Measurements from ENCODE around the gene HNRNPU.

The HNRNPU gene

GRCh38 chr1:244862699-244863490 is 1.4 kb downstream of the HNRNPU start:
- peak; percentile 97 for DNase-seq

DNA sequence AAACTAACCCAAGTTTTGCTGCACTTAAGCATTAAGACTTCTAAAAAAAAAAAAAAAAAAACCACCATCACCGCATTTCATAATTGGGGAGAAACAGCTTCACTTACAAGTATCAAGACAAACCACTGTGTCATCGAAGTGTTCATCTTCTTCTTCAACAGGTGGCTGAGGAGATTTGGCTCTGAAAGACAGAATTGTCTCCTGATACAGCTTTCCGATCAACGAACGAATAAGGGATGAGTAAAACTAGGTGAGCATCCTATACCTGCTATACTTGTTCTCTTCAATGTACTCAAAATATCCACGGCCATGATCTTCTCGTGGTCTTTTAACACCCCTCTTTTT is 2.0 kb downstream of the HNRNPU start:
- peak in 1 of 2 donors; percentile 63 for DNase-seq

- DNase-seq, result no peak
These were observed 2.7 kb downstream of the HNRNPU start for GRCh38 chr1:244861683-244862082.

- no peak for DNase-seq
These were observed 3.3 kb downstream of the HNRNPU start for GRCh38 chr1:244860914-244861610.

DNA sequence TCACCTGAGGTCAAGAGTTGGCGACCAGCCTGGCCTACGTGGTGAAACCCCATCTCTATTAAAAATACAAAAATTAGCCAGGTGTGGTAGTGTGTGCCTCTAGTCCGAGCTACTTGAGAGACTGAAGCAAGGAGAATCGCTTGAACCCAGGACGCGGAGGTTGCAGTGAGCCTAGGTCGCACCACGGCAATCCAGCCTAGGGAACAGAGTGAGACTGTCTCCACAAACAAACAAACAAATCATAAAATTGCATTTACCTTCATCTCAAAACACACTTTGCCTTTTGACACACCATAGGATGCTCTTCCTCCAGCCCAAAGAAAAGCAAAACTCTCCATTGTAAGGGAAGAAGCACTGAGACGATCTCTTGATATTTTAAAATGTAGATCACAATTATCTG is 4.3 kb downstream of the HNRNPU start:
- no peak for DNase-seq

DNA sequence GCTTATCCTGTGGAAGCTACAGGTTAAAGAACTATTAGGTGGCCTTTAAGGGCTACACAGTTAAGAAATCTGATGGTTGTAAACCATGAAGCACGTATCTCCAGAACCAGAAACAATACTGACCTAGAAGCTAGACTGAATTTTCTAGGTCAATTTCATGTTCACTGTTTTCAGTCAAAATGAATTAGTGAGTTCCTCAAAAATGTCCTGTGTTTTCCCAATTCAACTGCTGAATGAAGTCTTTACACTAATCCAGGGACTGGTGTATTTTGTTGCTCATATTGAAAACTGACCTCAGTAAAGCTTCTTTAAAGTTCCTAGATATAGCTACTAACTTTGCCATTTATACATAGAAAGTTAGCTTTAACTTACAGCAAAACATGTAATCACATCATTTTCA is 6.0 kb downstream of the HNRNPU start:
- no peak for DNase-seq

DNA sequence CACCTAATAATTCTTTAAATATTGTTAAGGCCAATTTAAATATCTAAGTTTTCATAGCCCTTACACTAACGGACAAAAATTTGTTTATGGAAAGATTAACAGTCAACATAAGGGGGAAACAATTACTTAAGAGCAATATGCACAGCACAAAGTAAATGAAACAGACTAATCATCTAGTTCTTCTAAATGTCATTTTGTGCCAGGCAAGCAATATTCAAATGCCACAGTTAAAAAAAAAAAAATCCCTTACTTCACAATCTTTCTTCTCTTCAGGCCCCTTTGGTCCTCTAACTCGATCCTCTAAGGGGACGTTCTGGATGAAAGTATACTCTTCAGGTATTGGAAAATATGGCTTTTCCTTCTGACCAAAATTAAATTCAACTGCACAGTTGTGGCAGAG is 6.6 kb downstream of the HNRNPU start:
- DNase-seq, result no peak

DNA sequence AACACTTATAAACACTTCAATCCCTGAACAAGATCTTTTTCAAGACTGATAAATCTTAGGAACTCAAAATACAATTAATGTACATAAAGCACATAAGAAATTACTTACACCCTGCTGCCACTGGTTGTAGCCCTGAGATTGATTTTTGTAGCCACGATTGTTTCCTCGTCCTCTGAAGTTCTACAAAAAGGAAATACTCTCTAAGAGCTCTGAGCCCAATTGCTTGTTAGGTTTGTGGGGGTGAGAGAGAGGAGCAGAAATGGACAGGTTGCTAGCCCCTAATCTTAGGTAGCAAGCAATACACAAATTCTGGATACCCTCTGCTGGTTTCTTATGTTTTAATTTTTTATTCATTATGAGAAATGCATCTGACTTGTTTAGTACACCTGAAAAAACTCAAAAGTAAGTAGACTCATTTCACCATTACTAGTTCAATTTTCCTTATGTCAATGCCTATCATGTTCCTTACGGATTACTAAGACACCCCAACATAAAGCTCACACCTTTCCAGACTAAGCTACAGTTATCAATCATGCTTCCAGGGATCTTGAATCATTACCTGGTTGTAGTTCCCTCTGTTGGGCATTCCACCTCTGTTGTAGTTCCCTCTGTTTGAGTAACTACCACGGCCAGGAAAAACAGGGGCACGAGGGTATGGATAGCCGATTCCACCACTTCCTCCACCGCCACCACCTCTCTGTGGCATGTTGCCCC is 9.3 kb downstream of the HNRNPU start:
- no peak for DNase-seq

GRCh38 chr1:244854166-244854565 is 10.2 kb downstream of the HNRNPU start:
- no peak for DNase-seq

- DNase-seq, result no peak
These were observed 11.6 kb downstream of the HNRNPU start for GRCh38 chr1:244852694-244853093.

DNA sequence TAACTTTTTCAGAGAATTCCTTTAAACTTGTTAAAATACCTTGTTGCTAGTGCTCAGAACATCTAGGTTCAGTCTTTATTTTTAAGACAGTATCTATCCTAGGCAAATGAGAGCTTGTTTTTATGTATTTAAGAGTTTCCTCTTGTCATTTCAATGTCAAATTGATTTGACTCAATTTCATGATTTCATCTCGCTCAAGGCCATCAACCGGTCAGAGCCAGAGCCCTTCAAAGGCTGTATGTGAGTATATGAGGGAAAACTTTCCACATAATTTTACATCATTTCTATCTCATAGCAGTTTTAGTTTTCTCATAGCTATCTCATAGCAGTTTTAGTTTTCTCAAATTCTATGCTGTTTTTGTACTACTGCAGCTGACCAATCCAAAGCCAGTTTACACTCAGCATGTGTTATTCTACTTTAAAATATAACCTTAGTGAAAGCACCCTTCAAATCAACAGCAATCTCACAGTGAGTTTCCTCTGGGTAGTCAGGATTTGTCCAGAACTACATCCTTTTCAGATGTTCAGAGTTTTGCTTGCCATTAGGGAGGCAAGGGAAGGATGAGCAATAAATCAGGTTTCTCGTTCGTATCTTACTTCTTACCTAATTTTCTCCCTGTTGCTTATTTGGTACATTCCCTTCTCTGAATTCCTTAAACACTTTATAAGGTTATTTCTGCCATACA is 12.7 kb downstream of the HNRNPU start:
- no peak for DNase-seq

- no peak for DNase-seq
These were observed 13.4 kb downstream of the HNRNPU start for GRCh38 chr1:244850896-244851295.

- no peak for DNase-seq
These were observed 14.1 kb downstream of the HNRNPU start for GRCh38 chr1:244850099-244850852.

DNA sequence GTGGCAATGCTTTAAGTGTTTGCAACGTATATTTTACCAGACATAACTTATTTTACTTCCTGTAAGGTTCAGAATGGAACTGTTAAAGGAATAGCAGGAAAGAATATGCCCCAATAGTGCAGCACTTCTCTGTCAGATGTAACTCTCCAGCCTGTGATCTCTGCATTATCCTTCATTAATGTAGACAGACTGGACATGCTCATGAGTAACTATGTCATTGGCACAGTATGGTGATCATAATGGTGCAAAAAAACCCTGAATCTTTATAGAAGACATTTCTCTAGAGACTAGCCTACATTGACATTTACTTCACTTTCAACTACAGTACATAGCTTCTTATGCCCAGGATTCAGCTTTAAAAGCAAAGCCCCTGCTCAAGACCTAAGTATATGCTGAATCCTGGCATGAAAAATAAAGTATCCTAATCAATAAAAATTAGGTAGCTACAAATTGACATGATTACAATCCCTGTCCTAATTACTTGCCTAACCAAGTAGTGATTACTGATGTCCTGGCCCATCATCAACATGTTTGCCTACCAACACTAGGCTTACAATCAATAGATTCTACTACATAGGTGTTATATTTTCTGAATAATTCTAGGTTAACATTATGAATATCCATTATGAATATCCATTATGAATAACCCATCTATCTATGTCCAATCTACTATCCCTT is 15.0 kb downstream of the HNRNPU start:
- no peak for DNase-seq

DNA sequence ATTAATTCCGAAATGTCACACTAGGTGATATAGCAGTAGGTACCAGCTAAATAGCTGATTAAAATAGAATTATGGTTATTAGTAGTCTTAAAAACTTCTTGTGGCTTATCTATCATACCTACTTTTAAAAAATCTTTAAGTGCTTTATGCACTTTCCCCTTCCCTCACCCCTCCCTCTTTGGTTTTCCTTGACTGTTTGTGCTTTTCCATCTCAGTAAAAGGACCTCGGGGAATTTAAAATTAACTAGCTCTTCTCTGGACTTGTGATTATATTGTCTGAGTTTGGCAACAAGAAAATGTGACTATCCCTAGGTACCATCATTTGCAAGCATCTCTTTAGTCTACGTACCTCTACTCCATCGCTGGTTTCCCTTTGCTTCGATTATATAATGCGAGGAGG is 17.7 kb downstream of the HNRNPU start:
- DNase-seq, result no peak

GRCh38 chr1:244844155-244845121 is 19.9 kb downstream of the HNRNPU start:
- no peak for DNase-seq

GRCh38 chr1:244843148-244843978 is 21.0 kb downstream of the HNRNPU start:
- no peak for DNase-seq

DNA sequence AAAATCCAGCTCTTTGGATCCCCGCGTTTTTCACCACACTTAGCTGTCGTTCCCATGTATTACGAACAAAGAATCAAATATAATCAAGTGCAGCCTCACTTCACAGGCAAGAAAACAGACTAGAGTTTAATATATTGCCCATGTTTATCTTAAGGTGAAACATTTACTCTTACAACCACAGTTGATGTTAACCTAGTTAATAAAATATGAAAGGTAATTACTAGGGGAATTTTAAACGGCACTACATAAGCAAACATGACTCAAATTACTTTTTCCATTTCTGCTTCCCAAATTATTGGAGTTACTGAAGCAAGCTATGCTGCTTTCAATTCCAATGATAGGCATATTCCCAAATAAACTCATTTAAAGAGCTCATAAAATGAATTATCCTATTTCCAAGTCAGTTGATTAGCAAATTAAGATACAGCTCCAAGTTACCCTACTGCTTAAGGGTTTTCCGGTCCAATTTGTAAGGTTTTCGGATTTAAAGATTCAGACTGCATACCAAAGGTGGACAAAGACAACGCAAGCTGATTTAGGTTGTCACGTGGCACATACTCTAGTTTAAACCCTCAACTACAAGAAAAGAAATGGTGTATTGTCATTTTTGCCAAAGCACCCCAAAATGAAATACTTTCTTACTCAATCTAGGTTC is 22.9 kb downstream of the HNRNPU start:
- DNase-seq, result no peak

- DNase-seq, result no peak
These were observed 24.0 kb downstream of the HNRNPU start for GRCh38 chr1:244840219-244840794.

All from CD4-positive, alpha-beta T cell treated with Interleukin-1 beta for 1 hour (primary cell).